GM12865 (cell line): ENCODE results near the gene SPG21.

ENCODE experiments used
- DNase-seq: peaks from one replicate; pipeline ENCODE4 v3.0.0; 2010; ENCODE audit warnings: low read depth
- H3K4me3 ChIP-seq: 2 replicates; pipeline ENCODE4 v1.5.1; 2011; ENCODE audit warnings: mild to moderate bottlenecking, low read depth, low read length, control low read depth
- CTCF ChIP-seq: IDR thresholded peaks from 2 replicates; pipeline ENCODE4 v1.5.1; 2011; ENCODE audit warnings: low read length, control low read depth, low read depth, inconsistent platforms; ENCODE audit not compliant: insufficient read depth; ENCODE audit errors: missing control alignments

Gene SPG21

GRCh38 chr15:64947211-64947610 lies 42.5 kb downstream of the SPG21 start:
- no peak for DNase-seq
- H3K4me3 ChIP-seq, result no peak overlapping the region
- TF ChIP-seq CTCF, result no peak

- no peak for TF ChIP-seq CTCF
- no peak overlapping the region for H3K4me3 ChIP-seq
- no peak for DNase-seq
These were observed 44.8 kb downstream of the SPG21 start for GRCh38 chr15:64944961-64945360.

- no peak overlapping the region for H3K4me3 ChIP-seq
- TF ChIP-seq CTCF, result no peak
- DNase-seq, result no peak
These were observed 46.0 kb downstream of the SPG21 start for GRCh38 chr15:64943512-64944225.

- no peak for TF ChIP-seq CTCF
- no peak overlapping the region for H3K4me3 ChIP-seq
- no peak for DNase-seq
These were observed 47.4 kb downstream of the SPG21 start for GRCh38 chr15:64942356-64942755.

GRCh38 chr15:64938192-64938591 lies 51.5 kb downstream of the SPG21 start:
- no peak for DNase-seq

GRCh38 chr15:64934023-64934422 lies 55.7 kb downstream of the SPG21 start:
- no peak for DNase-seq
- H3K4me3 ChIP-seq, result no peak overlapping the region
- TF ChIP-seq CTCF, result no peak

More at GRCh38 chr15:64938192-64938591, 51.5 kb downstream of the SPG21 start:
- no peak overlapping the region for H3K4me3 ChIP-seq
- no peak for TF ChIP-seq CTCF

GRCh38 chr15:64931381-64931780 lies 58.3 kb downstream of the SPG21 start:
- TF ChIP-seq CTCF, result no peak
- no peak overlapping the region for H3K4me3 ChIP-seq
- DNase-seq, result no peak
